Measurements from ENCODE around the gene EPC2. TPM values are rescaled to one million over a fixed set of nuclear protein-coding genes. Genes with fewer than 3 reads are reported as not detected.

Gene EPC2
- polyA plus RNA-seq, 1 of the 3 experiments (the other 2 are of a cell fraction) = 8.8 TPM

DNA sequence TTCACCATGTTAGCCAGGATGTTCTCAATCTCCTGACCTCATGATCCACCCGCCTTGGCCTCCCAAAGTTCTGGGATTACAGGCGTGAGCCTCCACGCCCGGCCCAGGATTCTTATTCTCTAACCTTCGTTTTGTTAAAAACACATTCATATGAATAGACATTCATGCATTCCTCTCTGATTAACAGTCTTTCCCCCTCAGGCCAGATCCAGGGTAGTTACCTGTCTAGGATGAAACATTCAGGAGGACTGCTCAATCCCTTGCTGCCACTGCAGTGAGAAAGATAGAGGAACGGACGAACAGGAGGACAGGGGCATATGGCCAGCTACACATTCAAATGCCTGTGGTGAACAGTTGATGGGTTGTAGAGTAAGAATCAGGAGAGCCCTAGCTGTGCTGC, 39.6 kb upstream of the EPC2 start (continued):
- TF ChIP-seq, protein P1, sequence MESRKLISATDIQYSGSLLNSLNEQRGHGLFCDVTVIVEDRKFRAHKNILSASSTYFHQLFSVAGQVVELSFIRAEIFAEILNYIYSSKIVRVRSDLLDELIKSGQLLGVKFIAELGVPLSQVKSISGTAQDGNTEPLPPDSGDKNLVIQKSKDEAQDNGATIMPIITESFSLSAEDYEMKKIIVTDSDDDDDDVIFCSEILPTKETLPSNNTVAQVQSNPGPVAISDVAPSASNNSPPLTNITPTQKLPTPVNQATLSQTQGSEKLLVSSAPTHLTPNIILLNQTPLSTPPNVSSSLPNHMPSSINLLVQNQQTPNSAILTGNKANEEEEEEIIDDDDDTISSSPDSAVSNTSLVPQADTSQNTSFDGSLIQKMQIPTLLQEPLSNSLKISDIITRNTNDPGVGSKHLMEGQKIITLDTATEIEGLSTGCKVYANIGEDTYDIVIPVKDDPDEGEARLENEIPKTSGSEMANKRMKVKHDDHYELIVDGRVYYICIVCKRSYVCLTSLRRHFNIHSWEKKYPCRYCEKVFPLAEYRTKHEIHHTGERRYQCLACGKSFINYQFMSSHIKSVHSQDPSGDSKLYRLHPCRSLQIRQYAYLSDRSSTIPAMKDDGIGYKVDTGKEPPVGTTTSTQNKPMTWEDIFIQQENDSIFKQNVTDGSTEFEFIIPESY (IDR thresholded peaks at IDR 0.05; ENCODE audit: borderline replicate concordance, low read depth) = no peak
- TF ChIP-seq MEF2A (IDR thresholded peaks at IDR 0.05; ENCODE audit: borderline replicate concordance, low read depth) = no peak
- no peak for TF ChIP-seq ELF1 (IDR thresholded peaks at IDR 0.05)
- TF ChIP-seq, protein P2, sequence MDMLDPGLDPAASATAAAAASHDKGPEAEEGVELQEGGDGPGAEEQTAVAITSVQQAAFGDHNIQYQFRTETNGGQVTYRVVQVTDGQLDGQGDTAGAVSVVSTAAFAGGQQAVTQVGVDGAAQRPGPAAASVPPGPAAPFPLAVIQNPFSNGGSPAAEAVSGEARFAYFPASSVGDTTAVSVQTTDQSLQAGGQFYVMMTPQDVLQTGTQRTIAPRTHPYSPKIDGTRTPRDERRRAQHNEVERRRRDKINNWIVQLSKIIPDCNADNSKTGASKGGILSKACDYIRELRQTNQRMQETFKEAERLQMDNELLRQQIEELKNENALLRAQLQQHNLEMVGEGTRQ (IDR thresholded peaks at IDR 0.05; ENCODE audit: borderline replicate concordance, low read depth, low read length) = no peak
- no peak for TF ChIP-seq MXI1 (IDR thresholded peaks at IDR 0.05; ENCODE audit: low read depth, low read length)
- no peak for TF ChIP-seq JUND (IDR thresholded peaks at IDR 0.05)
- no peak for TF ChIP-seq SMC3 (IDR thresholded peaks at IDR 0.05; ENCODE audit: low read depth, low read length)

DNA sequence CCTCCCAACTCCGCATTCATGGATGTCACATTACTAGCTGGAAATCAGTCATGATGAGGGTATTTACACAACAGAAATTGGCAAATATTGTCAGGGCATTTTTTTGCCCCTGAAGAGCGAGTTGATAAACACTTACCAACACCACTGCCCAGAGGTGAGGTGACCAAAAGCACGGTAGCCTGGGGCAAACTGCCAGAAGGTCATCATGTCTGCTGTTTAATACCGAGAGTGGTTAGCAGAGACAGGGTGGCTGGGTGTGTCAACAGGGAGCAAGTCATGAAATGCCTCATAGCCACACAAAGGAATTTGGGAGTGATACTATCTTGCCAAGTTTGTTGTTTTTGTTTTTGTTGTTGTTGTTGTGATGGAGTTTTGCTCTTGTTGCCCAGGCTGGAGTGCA, 37.0 kb upstream of the EPC2 start:
- H3K4me3 ChIP-seq (ENCODE audit: low read depth in 2 of 2, low read length in 1 of 2) = no peak overlapping the region
- no peaks in the 10 kb centered on the region for H3K9me2 ChIP-seq
- no peaks in the 10 kb centered on the region for H3F3A ChIP-seq (replicated peaks; ENCODE audit: insufficient read depth)
- no peaks in the 10 kb centered on the region for H3K27me3 ChIP-seq (ENCODE audit: insufficient read depth)
- no peaks in the 10 kb centered on the region for H3K36me3 ChIP-seq (replicated peaks in 1 of 2; ENCODE audit: control insufficient read depth in 1 of 2, insufficient read depth in 2 of 2, low read length in 1 of 2)
- H3K4me1 ChIP-seq (ENCODE audit: control insufficient read depth in 1 of 2, insufficient read depth in 2 of 2, low read depth in 1 of 2, low read length in 1 of 2) = no peaks in the 10 kb centered on the region
- POLR2A ChIA-PET = no interaction called here
- no peak overlapping the region for H3K9ac ChIP-seq
- no peak for TF ChIP-seq EP300 (IDR thresholded peaks at IDR 0.05; ENCODE audit: borderline replicate concordance in 1 of 2, low read depth in 1 of 2, low read length in 1 of 2)
- no peak for TF ChIP-seq FOXM1 (IDR thresholded peaks at IDR 0.05; ENCODE audit: low read depth)
- TF ChIP-seq, protein P3, sequence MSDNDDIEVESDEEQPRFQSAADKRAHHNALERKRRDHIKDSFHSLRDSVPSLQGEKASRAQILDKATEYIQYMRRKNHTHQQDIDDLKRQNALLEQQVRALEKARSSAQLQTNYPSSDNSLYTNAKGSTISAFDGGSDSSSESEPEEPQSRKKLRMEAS (IDR thresholded peaks at IDR 0.05; ENCODE audit: low read depth) = no peak
- TF ChIP-seq ELF1 (IDR thresholded peaks at IDR 0.05) = no peak
- TF ChIP-seq SIN3A (IDR thresholded peaks at IDR 0.05; ENCODE audit: borderline replicate concordance, low read depth, low read length) = no peak
- no peak for TF ChIP-seq NRF1 (IDR thresholded peaks at IDR 0.05; ENCODE audit: low read depth, low read length)
- no peak for TF ChIP-seq RFX5 (IDR thresholded peaks at IDR 0.05; ENCODE audit: low read length)
- TF ChIP-seq CHD2 (IDR thresholded peaks at IDR 0.05; ENCODE audit: low read length, partially characterized antibody) = no peak
- TF ChIP-seq, protein P2 (IDR thresholded peaks at IDR 0.05; ENCODE audit: borderline replicate concordance, low read depth, low read length) = no peak
- TF ChIP-seq, protein P4, sequence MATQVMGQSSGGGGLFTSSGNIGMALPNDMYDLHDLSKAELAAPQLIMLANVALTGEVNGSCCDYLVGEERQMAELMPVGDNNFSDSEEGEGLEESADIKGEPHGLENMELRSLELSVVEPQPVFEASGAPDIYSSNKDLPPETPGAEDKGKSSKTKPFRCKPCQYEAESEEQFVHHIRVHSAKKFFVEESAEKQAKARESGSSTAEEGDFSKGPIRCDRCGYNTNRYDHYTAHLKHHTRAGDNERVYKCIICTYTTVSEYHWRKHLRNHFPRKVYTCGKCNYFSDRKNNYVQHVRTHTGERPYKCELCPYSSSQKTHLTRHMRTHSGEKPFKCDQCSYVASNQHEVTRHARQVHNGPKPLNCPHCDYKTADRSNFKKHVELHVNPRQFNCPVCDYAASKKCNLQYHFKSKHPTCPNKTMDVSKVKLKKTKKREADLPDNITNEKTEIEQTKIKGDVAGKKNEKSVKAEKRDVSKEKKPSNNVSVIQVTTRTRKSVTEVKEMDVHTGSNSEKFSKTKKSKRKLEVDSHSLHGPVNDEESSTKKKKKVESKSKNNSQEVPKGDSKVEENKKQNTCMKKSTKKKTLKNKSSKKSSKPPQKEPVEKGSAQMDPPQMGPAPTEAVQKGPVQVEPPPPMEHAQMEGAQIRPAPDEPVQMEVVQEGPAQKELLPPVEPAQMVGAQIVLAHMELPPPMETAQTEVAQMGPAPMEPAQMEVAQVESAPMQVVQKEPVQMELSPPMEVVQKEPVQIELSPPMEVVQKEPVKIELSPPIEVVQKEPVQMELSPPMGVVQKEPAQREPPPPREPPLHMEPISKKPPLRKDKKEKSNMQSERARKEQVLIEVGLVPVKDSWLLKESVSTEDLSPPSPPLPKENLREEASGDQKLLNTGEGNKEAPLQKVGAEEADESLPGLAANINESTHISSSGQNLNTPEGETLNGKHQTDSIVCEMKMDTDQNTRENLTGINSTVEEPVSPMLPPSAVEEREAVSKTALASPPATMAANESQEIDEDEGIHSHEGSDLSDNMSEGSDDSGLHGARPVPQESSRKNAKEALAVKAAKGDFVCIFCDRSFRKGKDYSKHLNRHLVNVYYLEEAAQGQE (IDR thresholded peaks at IDR 0.05; ENCODE audit: low read depth, low read length) = no peak
- TF ChIP-seq JUND (IDR thresholded peaks at IDR 0.05) = no peak
- no peak for TF ChIP-seq MXI1 (IDR thresholded peaks at IDR 0.05; ENCODE audit: low read depth, low read length)
- TF ChIP-seq GATA2 (CRISPR knock-in tag; IDR thresholded peaks at IDR 0.05) = no peak
- no peak for TF ChIP-seq RXRA (IDR thresholded peaks at IDR 0.05; ENCODE audit: borderline replicate concordance, low read depth)
- TF ChIP-seq, protein P5, sequence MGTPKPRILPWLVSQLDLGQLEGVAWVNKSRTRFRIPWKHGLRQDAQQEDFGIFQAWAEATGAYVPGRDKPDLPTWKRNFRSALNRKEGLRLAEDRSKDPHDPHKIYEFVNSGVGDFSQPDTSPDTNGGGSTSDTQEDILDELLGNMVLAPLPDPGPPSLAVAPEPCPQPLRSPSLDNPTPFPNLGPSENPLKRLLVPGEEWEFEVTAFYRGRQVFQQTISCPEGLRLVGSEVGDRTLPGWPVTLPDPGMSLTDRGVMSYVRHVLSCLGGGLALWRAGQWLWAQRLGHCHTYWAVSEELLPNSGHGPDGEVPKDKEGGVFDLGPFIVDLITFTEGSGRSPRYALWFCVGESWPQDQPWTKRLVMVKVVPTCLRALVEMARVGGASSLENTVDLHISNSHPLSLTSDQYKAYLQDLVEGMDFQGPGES (IDR thresholded peaks at IDR 0.05; ENCODE audit: low read depth, low read length) = no peak
- TF ChIP-seq RCOR1 (IDR thresholded peaks at IDR 0.05; ENCODE audit: low read length) = no peak
- no peak for TF ChIP-seq TCF12 (IDR thresholded peaks at IDR 0.05)
- no peak for TF ChIP-seq YY1 (IDR thresholded peaks at IDR 0.05; ENCODE audit: low read depth)
- no peak for TF ChIP-seq EZH2phosphoT487 (IDR thresholded peaks at IDR 0.05; ENCODE audit: borderline replicate concordance, low read depth)
- no peak for TF ChIP-seq TEAD4 (IDR thresholded peaks at IDR 0.05; ENCODE audit: borderline replicate concordance, insufficient read depth)
- CTCF ChIA-PET = no interaction called here
- no peak overlapping the region for H3K27ac ChIP-seq (ENCODE audit: low read depth in 2 of 2, low read length in 1 of 2)
- WGBS (ENCODE audit: low lambda C conversion rate) = 64% methylated on average over 4 of the region's 4 CpGs
- no peak overlapping the region for H3K4me2 ChIP-seq
- no peak overlapping the region for H2AFZ ChIP-seq (ENCODE audit: low read depth)
- H3K79me2 ChIP-seq (ENCODE audit: insufficient read depth) = no peaks in the 10 kb centered on the region
- no peaks in the 10 kb centered on the region for H4K20me1 ChIP-seq (ENCODE audit: insufficient read depth)
- no peak for DNase-seq
- no peaks in the 10 kb centered on the region for H3K9me3 ChIP-seq
